ENCODE results near the gene MIR17HG. TPM values are rescaled to one million over a fixed set of nuclear protein-coding genes. Genes with fewer than 3 reads are reported as not detected.

Gene MIR17HG
- total RNA-seq, 6 donors from 2014 or later: 3.1 to 4.5 (median 4.2) TPM; not detected in 1

DNA sequence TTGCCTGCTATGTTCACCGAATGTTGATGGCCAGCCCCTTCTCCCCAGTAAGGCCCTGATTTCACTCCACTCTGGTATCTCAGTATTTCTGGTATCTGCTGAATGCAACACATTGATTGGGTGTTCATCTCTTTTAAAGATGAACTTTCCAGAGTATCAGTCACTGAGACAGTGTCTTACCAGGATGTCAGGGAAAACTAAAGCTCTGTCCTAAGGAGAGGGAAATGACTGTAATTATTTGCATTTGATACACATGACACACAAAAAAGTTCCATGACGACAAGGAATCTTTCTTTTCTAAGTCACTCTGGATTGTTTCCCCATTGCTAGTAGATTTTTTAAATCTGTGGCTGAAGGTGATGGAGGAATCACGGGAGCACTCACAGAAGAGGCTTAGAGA is 53.2 kb downstream of the MIR17HG start:
- TF ChIP-seq POLR2AphosphoS5 (IDR thresholded peaks at IDR 0.05) (no peak), CTCF (IDR thresholded peaks at IDR 0.05) (no peak), POLR2A (IDR thresholded peaks at IDR 0.05) (no peak), EP300 (IDR thresholded peaks at IDR 0.05) (no peak)
- DNase-seq: no peak
- Histone ChIP-seq H3K27ac (no peak overlapping the region), H3K36me3 (no peaks in the 10 kb centered on the region), H3K4me3 (no peak overlapping the region), H3K27me3 (peaks cover 0 to 12% (median 5%) of the 10 kb centered on the region in 4 donors), H3K9me3 (no peaks in the 10 kb centered on the region), H3K4me1 (peaks cover 12 to 17% (median 16%) of the 10 kb centered on the region in 4 donors)
- no peak for ATAC-seq (ENCODE audit: low FRiP score in 2 of 2)
- 63 to 83% methylated on average over 3 of the region's 3 CpGs for WGBS, 2 donors

GRCh38 chr13:91401920-91402319 is 54.4 kb downstream of the MIR17HG start:
- Histone ChIP-seq H3K27me3 (peaks cover 0 to 12% (median 5%) of the 10 kb centered on the region in 4 donors), H3K36me3 (no peaks in the 10 kb centered on the region), H3K4me1 (peaks cover 12 to 17% (median 16%) of the 10 kb centered on the region in 4 donors), H3K9me3 (no peaks in the 10 kb centered on the region), H3K27ac (no peak overlapping the region), H3K4me3 (no peak overlapping the region)
- ATAC-seq (ENCODE audit: low FRiP score in 2 of 2) (no peak), DNase-seq (no peak)
- TF ChIP-seq CTCF (IDR thresholded peaks at IDR 0.05) (no peak), EP300 (IDR thresholded peaks at IDR 0.05) (no peak), POLR2A (IDR thresholded peaks at IDR 0.05) (no peak), POLR2AphosphoS5 (IDR thresholded peaks at IDR 0.05) (no peak)
- 53 to 63% methylated on average over 2 of the region's 2 CpGs for WGBS, 2 donors

Other genes starting within 250 kb of the MIR17HG start
- 10 to 100 TPM in 4 of 6 donors, 1 to 10 TPM in 2; 7.6 to 51.4 (median 12.8) TPM for gene GPC5, start 50.9 kb downstream of the MIR17HG start, total RNA-seq